ENCODE measurements around the gene FAM135A. TPM values are rescaled to one million over a fixed set of nuclear protein-coding genes. Genes with fewer than 3 reads are reported as not detected.

Gene FAM135A
- total and polyA plus RNA-seq, 2 of the 4 experiments (the other 2 are of a cell fraction), result 2.2 to 7.9 TPM

DNA sequence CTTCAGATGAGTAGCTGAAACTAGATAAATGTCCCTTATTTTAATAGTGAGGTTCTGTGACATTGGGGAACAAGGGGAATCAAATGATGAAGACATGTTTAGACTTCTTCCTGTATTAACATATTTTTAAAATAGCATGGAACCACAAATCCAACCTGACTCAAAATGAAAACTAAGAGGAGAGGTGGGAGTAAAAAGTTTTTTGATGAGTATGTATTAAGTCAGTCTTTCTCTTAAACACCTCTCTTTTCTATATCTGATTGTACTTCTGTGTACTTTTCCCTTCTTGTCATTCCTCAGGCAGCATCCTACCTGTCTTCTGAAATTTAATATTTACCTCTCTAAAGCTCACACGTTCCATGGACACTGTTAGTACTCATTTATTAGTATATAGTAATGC is 144.7 kb downstream of the FAM135A start:
- DNase-seq, result no peak
- no peak overlapping the region for H3K14ac ChIP-seq (replicated peaks; ENCODE audit: low read depth, low read length)
- in situ Hi-C loops (cut with MboI; ENCODE audit: low sequenced_read_pairs) (no loop called here), dilution Hi-C loops (cut with HindIII; ENCODE audit: low sequenced_read_pairs, unreplicated experiment) (no loop called here), intact Hi-C loops (cut with micrococcal nuclease) (no loop called here)
- no peak overlapping the region for H4K8ac ChIP-seq (ENCODE audit: low read depth in 2 of 2, low read length in 2 of 2)
- H3K4me2 ChIP-seq (ENCODE audit: low read depth, low read length), result no peak overlapping the region
- H4K5ac ChIP-seq (ENCODE audit: low read depth, low read length), result no peak overlapping the region
- no peaks in the 10 kb centered on the region for H3K9me1 ChIP-seq (ENCODE audit: insufficient read depth, low read length)
- no peaks in the 10 kb centered on the region for H3K27me3 ChIP-seq (ENCODE audit: control insufficient read depth, insufficient read depth, low read length)
- ATAC-seq (ENCODE audit: low read depth), result no peak
- ChIA-PET CTCF (interaction anchor here (0.6 to 1.9 kb wide), 3 partner anchors 38 to 119 kb away, joined by 3 to 5 read pairs (median 5); no protein-coding TSS in a partner anchor), POLR2A (ENCODE audit: unreplicated experiment) (no interaction called here)
- H4K91ac ChIP-seq (ENCODE audit: insufficient read depth, low read depth, low read length), result no peak overlapping the region
- H3K56ac ChIP-seq (ENCODE audit: extremely low read depth, insufficient read depth, low read length), result no peak overlapping the region
- no peaks in the 10 kb centered on the region for H3K4me1 ChIP-seq (ENCODE audit: control insufficient read depth, insufficient read depth, low read length)
- no peak overlapping the region for H2AK9ac ChIP-seq (replicated peaks; ENCODE audit: low read depth, low read length, poor library complexity)
- TF ChIP-seq MAFK (IDR thresholded peaks at IDR 0.05; ENCODE audit: low read depth, low read length), result no peak
- no peak for TF ChIP-seq POLR2A (IDR thresholded peaks at IDR 0.05; ENCODE audit: low read depth, low read length)
- TF ChIP-seq, protein P1, sequence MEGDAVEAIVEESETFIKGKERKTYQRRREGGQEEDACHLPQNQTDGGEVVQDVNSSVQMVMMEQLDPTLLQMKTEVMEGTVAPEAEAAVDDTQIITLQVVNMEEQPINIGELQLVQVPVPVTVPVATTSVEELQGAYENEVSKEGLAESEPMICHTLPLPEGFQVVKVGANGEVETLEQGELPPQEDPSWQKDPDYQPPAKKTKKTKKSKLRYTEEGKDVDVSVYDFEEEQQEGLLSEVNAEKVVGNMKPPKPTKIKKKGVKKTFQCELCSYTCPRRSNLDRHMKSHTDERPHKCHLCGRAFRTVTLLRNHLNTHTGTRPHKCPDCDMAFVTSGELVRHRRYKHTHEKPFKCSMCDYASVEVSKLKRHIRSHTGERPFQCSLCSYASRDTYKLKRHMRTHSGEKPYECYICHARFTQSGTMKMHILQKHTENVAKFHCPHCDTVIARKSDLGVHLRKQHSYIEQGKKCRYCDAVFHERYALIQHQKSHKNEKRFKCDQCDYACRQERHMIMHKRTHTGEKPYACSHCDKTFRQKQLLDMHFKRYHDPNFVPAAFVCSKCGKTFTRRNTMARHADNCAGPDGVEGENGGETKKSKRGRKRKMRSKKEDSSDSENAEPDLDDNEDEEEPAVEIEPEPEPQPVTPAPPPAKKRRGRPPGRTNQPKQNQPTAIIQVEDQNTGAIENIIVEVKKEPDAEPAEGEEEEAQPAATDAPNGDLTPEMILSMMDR (conservative IDR thresholded peaks at IDR 0.05; ENCODE audit: low read depth, low read length), result no peak
- TF ChIP-seq CEBPB (IDR thresholded peaks at IDR 0.05; ENCODE audit: low read depth, low read length), result no peak
- no peak for TF ChIP-seq MXI1 (IDR thresholded peaks at IDR 0.05; ENCODE audit: borderline replicate concordance, low read depth, low read length)
- TF ChIP-seq BHLHE40 (IDR thresholded peaks at IDR 0.05; ENCODE audit: low read depth, low read length), result no peak
- no peak for TF ChIP-seq MAZ (IDR thresholded peaks at IDR 0.05; ENCODE audit: borderline replicate concordance, low read depth, low read length)
- no peak for TF ChIP-seq RAD21 (IDR thresholded peaks at IDR 0.05; ENCODE audit: low read length)
- no peak for TF ChIP-seq NFE2L2 (IDR thresholded peaks at IDR 0.05; ENCODE audit: low read depth, low read length)
- TF ChIP-seq, protein P2, sequence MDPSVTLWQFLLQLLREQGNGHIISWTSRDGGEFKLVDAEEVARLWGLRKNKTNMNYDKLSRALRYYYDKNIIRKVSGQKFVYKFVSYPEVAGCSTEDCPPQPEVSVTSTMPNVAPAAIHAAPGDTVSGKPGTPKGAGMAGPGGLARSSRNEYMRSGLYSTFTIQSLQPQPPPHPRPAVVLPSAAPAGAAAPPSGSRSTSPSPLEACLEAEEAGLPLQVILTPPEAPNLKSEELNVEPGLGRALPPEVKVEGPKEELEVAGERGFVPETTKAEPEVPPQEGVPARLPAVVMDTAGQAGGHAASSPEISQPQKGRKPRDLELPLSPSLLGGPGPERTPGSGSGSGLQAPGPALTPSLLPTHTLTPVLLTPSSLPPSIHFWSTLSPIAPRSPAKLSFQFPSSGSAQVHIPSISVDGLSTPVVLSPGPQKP (IDR thresholded peaks at IDR 0.05; ENCODE audit: borderline replicate concordance, low read depth, low read length), result no peak
- TF ChIP-seq SMC3 (IDR thresholded peaks at IDR 0.05; ENCODE audit: low read depth, low read length), result no peak
- no peaks in the 10 kb centered on the region for H4K20me1 ChIP-seq (ENCODE audit: insufficient read depth, low read length)
- H3K9ac ChIP-seq (ENCODE audit: low read depth, low read length), result no peak overlapping the region
- no peaks in the 10 kb centered on the region for H3K9me3 ChIP-seq (ENCODE audit: control insufficient read depth, insufficient read depth, low read length)
- BruUV-seq (replicated peaks), result no TSS peak
- no peak overlapping the region for H2AK5ac ChIP-seq (ENCODE audit: low read depth, low read length)
- no peak overlapping the region for H2BK5ac ChIP-seq (ENCODE audit: low read depth, low read length, poor library complexity, severe bottlenecking)
- H2BK20ac ChIP-seq (ENCODE audit: low read depth, low read length), result no peak overlapping the region
- no peak overlapping the region for H3K27ac ChIP-seq (ENCODE audit: insufficient read depth, low read length)
- H3K4me3 ChIP-seq (ENCODE audit: insufficient read depth, low read depth, low read length), result no peak overlapping the region
- no peak overlapping the region for H2AFZ ChIP-seq (replicated peaks; ENCODE audit: low read length, poor library complexity)
- H3K79me1 ChIP-seq (ENCODE audit: low read depth in 1 of 2, low read length in 2 of 2), result no peaks in the 10 kb centered on the region
- no peak overlapping the region for H3K4ac ChIP-seq (ENCODE audit: low read depth, low read length)
- H3K23ac ChIP-seq (ENCODE audit: low read depth, low read length), result no peak overlapping the region
- no peak overlapping the region for H3K18ac ChIP-seq (ENCODE audit: low read depth, low read length)
- H2BK15ac ChIP-seq (ENCODE audit: low read depth, low read length), result no peak overlapping the region
- no peak overlapping the region for H2BK120ac ChIP-seq (ENCODE audit: low read depth, low read length)
- WGBS, 2 experiments (ENCODE audit: extremely low coverage in 2 of 2, insufficient read length in 1 of 2), result no CpG with 5 or more reads among the region's 1 CpG
- H3K36me3 ChIP-seq (ENCODE audit: control insufficient read depth, insufficient read depth, low read length), result no peaks in the 10 kb centered on the region

Measured in IMR-90 (cell line).